Activated T-cell treated with anti-CD3 and anti-CD28 coated beads for 4 hours (primary cell): ENCODE measurements around the gene TPSAB1.
"Not testable (repeated sequence)": the region's sequence is repeated elsewhere in the genome, so short reads cannot be mapped to it uniquely, and the experiment has no call there.

ENCODE experiments used
- DNase-seq: peaks from one replicate; pipeline ENCODE4 v3.0.0-alpha.2; 2020

Gene TPSAB1

DNA sequence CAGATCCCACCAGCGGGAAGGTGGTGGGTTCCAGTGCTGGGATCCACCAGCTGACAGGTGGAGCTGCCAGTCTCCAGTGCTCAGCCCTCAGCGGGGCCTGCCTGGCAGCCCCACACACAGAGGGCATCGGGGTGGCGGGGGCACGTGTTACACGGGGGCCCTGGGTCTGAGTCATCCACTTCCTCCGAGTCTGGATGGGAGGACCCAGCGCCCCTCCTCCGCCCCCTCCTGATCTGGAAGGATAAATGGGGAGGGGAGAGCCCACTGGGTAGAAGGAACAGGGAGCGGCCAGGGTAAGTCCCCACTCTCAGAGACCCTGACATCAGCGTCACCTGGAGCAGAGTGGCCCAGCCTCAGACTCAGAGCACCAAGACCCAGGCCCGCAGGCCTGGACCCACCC is at the start of gene TPSAB1:
Gene TPSAB1, plus strand, starts transcription at position 270 of the 400 bp plus-strand sequence. CDS start 234 bp downstream, outside the sequence.
- not testable (repeated sequence) for DNase-seq

DNA sequence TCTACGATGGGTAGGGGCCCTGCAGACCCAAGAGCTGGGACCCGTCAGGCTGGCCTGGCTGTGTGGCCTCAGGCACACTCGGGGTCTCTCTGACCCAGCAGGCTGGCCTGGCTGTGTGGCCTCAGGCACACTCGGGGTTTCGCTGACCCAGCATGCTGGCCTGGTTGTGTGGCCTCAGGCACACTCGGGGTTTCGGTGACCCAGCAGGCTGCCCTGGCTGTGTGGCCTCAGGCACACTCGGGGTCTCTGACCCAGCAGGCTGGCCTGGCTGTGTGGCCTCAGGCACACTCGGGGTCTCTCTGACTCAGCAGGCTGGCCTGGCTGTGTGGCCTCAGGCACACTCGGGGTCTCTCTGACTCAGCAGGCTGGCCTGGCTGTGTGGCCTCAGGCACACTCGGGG is 49.7 kb upstream of the TPSAB1 start:
- DNase-seq: not testable (repeated sequence)

DNA sequence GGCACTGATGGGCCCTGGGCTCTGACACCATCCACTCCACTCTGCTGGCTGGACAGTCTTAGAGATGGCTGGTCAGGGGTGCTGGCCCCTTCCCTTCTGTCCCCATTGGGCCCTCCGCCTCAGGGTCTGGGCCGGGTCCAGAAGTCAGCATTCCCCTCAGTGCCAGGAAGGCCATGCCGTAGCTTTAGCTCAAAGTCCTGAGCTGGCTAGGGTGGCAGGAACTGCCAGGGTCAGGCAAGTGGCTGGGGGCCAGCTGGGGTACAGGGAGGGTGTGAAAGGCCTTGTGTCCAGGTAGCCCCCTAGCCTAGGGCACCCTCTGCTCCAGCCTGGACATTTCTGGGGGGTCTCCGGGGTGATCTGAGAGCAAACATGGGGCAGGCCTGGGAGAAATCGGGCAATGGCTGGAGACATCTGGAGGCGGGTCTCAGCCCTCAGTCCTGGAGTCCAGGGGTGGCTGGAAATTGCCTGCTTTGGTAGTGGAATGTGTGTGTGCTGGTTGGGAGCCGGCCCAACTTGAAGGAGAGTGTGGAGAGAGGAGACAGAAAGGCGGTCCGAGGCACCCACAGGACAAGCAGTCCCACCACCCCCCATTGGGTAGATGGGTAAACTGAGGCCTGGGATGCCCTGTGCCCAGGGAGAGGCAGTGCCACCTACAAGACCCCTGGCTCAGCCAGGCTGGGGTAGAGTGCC is 48.0 kb upstream of the TPSAB1 start:
- no peak for DNase-seq

DNA sequence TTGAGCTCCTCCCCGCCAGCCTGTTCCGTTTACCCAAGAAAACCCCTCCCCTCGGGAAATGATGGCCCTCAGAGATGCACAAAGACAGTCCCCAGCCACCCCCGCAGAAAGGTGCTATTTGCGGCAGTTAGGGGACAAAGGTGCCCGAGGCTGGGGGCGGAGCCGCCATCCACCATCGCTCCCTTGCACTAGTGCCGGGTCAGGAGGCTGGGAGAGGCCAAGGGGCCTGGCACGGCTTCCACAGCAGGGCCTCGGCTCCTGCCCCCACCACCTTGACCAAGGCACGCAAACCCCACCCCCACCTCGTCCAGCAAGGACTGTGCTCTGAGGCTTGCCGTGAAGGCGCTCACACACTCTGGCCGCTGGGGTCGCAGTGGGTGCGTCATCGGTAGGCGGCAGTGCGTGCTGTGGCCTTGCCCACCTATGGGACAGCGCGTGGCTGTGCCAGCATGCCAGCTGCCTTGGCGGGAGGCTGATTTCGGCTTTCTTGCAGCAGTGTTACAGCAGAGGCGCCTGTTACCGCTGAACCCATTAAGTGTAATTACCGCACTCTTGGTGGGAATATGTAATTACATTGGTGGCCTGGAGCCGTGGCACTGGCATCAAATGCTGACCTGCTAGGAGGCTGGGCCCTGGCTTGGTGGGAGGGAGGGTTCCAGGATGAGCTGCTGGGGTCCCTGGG is 47.2 kb upstream of the TPSAB1 start:
- no peak for DNase-seq

DNA sequence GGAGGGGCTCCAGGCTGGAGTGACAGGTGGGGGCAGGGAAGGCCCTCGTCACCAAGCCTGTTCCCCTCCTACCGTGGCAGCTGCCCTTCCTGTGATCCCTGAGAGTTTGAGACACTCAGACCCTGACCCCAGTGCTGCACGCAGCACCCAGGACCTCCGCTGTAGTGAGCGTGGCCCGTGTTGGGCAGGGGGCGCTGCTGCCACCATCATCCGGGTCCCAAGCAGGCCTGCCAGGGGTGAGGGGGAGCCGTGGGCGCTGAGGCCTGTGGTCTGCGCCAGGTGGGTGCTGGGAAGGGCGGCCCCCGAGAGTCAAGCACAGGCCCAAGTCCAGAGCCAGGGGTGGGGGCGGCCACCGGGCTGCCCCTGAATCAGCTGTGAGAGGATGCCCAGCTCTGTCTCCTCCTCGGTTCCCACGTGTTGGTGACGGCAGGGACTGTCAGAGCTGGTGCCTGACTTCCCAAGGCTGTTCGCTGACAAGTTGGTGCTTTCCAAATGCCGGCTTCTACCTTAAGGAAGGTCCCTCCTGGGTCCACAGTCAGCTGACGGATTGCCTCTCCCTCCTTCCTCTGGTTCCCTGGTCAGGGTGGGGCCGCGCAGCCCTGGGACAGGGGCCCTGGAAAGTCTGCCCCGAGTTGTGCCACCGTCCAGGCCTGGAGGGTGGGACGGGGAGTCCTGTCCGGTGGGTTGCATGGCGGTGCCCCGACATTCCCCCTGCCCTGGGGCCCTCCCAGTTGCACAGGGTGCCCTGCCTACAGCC is 46.5 kb upstream of the TPSAB1 start:
- DNase-seq: no peak

DNA sequence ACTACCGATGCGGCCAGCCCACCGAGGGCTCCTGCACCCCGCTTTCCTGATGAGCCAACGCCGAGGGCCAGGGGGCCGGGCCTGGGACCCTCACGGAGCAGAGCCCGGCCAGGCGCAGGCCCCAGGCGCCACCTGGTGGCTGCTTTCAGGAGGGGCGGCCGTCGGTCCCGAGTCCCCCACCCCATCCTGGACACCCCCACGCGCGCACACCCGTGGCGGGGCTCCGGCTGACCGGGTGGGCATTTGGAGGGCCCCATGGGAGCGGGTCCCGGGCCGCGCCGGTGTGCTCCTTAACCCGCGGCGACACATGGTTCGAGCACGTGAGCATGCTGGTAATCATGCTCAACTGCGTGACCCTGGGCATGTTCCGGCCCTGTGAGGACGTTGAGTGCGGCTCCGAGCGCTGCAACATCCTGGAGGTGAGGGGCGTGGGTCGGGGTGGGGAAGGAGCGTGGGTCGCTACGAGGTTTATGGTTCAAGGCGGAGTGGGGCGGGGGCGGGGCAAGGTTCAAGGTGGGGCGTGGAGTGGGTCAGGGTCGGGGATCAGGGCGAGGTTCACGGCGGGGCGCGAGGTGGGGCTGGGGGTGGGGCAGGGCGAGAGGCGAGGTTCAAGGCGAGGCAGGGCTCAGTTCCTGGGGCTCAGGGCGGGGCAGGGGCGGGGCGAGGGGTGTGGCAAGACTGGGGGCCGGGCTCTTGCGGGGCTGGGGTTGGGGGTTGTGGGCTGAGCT is 45.7 kb upstream of the TPSAB1 start:
- DNase-seq: no peak

DNA sequence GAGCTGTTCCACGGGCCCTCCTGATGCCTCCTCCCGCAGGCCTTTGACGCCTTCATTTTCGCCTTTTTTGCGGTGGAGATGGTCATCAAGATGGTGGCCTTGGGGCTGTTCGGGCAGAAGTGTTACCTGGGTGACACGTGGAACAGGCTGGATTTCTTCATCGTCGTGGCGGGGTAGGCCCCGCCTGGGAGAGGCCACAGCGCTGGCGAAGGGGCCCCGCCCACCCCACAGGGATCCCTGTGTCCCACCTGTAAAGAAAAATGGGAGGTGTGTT is 45.2 kb upstream of the TPSAB1 start:
- DNase-seq: no peak

GRCh38 chr16:1196494-1196893 is 44.0 kb upstream of the TPSAB1 start:
- no peak for DNase-seq

GRCh38 chr16:1197237-1197866 is 43.2 kb upstream of the TPSAB1 start:
- no peak for DNase-seq

DNA sequence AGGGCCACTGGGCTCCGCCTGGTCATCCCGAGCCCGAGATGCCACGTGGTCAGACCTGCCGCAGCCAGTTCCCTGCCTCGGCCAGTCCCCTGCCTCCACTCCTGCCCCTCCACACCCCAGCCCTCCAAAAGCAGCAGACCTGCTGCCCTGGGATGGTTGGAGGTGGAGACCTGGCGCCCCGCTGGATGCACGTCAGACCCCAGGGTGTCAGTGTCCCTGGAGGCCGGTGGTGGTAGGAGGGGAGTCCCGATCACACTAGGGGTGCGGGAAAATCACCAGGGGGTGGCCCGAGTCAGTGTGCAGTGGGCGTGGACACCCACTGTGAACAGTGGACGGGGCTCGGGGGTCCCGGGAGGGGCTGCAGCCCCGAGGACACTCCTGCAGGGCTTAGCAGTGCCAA is 42.3 kb upstream of the TPSAB1 start:
- no peak for DNase-seq

DNA sequence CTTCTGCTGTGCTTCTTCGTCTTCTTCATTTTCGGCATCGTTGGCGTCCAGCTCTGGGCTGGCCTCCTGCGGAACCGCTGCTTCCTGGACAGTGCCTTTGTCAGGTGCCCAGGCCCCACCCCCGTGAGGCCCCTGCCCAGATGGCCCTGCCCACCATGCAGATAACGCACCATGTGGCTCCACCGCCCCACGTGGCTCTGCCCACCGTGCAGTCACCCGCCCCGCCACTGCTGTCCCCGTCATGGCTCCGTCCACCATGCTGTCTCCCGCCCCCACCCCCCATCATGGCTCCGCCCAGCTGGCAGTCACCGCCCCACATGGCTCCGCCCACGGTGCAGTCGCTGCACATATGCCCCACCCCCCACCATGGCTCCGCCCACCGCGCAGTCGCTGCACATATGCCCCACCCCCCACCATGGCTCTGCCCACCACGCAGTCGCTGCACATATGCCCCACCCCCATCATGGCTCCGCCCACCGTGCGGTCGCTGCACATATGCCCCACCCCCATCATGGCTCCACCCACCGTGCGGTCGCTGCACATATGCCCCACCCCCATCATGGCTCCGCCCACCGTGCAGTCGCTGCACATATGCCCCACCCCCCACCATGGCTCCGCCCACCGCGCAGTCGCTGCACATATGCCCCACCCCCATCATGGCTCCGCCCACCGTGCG is 41.7 kb upstream of the TPSAB1 start:
- not testable (repeated sequence) for DNase-seq

DNA sequence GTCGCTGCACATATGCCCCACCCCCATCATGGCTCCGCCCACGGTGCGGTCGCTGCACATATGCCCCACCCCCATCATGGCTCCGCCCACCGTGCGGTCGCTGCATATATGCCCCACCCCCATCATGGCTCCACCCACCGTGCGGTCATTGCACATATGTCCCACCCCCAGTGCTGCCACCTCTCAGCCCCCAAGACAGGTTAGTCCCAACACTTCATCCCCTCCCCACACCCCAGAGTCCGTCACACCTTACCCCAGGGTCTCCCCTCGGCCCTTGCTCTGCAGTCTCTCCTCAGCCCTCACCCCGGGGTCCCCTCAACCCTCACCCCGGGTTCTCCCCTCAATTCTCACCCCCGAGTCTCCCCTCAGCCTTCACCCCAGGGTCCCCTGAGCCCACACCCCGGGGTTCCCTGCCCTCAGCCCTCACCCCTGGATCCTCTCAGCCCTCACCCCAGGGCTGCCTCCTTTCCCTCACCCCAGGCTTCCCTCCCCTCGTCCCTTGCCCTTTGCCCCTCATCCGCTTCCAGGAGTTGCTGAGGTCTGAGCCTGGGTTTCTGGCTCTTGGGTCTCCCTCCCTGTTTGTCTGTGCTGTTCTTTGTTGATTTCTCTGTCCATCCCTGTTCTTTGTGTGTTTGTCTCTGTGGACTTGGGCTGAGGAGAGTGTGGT is 41.0 kb upstream of the TPSAB1 start:
- no peak for DNase-seq

GRCh38 chr16:1200014-1200627 is 40.4 kb upstream of the TPSAB1 start:
- DNase-seq: no peak

DNA sequence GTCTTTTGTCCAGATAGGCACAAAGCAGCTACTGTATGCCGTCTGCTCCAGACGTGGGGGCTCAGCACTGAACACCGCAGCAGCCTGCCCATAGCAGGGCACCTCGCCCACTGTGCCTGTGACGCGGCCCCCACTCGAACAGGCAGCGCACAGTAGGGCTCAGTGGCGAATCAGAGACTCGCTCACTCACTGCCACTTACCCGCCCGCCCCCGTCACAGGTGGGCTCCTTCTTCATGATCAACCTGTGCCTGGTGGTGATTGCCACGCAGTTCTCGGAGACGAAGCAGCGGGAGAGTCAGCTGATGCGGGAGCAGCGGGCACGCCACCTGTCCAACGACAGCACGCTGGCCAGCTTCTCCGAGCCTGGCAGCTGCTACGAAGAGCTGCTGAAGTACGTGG is 39.1 kb upstream of the TPSAB1 start:
- DNase-seq: no peak

DNA sequence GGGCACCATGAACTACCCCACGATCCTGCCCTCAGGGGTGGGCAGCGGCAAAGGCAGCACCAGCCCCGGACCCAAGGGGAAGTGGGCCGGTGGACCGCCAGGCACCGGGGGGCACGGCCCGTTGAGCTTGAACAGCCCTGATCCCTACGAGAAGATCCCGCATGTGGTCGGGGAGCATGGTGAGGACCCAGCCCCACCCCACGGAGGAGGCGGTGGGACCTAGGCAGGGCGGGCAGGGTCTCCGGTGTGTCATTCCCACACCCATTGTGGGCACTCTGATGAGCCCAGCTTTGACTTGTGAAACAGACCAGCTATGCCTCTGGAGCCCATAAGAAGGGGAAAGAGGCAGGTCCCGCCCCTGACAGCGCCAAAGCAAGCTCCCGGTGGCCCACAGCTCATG is 38.2 kb upstream of the TPSAB1 start:
- no peak for DNase-seq

DNA sequence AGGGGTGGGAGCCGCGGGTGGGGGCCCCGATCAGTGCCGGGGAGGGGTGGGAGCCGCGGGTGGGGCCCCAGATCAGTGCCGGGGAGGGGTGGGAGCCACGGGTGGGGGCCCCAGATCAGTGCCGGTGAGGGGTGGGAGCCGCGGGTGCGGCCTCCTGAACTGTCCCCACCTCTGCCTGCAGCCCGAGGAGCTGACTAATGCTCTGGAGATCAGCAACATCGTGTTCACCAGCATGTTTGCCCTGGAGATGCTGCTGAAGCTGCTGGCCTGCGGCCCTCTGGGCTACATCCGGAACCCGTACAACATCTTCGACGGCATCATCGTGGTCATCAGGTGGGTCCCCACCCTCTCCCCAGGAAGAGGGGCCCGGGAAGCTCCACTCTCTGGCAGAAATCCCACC is 35.6 kb upstream of the TPSAB1 start:
- DNase-seq: no peak

- DNase-seq: no peak
These were observed 34.2 kb upstream of the TPSAB1 start for GRCh38 chr16:1206326-1206725.

DNA sequence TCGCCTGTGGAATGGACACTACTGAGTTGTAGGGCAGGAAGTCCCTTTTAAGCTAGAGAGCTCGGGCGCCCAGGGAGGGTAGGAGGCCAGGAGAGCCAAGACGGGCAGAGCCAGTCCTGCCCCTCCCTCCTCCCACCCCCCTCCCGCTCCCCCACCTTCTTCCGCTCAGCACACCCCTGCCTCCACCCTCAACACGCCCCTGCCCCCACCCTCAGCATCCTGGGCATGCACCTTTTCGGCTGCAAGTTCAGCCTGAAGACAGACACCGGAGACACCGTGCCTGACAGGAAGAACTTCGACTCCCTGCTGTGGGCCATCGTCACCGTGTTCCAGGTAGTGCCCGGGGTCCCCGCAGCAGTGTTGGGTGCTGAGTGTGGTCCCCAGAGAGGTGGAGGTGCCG is 33.7 kb upstream of the TPSAB1 start:
- DNase-seq: no peak

- DNase-seq: no peak
These were observed 32.2 kb upstream of the TPSAB1 start for GRCh38 chr16:1208239-1208830.

DNA sequence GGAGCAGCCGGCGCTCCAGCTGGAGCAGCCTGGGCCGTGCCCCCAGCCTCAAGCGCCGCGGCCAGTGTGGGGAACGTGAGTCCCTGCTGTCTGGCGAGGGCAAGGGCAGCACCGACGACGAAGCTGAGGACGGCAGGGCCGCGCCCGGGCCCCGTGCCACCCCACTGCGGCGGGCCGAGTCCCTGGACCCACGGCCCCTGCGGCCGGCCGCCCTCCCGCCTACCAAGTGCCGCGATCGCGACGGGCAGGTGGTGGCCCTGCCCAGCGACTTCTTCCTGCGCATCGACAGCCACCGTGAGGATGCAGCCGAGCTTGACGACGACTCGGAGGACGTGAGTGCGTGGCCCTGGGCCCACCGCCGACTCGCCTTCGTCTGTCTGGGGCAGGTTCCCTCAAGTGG is 31.4 kb upstream of the TPSAB1 start:
- DNase-seq: no peak

DNA sequence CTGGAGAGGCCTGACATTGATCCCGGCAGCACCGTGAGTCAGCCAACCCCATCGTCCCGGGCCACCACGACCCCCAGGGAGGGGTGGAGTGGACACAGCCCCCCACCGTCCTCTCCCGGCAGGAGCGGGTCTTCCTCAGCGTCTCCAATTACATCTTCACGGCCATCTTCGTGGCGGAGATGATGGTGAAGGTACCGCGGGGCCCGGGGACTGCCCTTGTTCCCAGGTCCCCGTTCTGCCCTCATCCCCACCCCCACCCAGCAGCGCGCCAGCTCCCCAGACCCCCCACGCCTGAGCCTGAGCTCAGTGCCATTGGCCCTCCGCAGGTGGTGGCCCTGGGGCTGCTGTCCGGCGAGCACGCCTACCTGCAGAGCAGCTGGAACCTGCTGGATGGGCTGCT is 30.0 kb upstream of the TPSAB1 start:
- no peak for DNase-seq
